ENCODE data around the gene IFT25.
"Not testable (repeated sequence)": the region's sequence is repeated elsewhere in the genome, so short reads cannot be mapped to it uniquely, and the experiment has no call there.

Gene IFT25

DNA sequence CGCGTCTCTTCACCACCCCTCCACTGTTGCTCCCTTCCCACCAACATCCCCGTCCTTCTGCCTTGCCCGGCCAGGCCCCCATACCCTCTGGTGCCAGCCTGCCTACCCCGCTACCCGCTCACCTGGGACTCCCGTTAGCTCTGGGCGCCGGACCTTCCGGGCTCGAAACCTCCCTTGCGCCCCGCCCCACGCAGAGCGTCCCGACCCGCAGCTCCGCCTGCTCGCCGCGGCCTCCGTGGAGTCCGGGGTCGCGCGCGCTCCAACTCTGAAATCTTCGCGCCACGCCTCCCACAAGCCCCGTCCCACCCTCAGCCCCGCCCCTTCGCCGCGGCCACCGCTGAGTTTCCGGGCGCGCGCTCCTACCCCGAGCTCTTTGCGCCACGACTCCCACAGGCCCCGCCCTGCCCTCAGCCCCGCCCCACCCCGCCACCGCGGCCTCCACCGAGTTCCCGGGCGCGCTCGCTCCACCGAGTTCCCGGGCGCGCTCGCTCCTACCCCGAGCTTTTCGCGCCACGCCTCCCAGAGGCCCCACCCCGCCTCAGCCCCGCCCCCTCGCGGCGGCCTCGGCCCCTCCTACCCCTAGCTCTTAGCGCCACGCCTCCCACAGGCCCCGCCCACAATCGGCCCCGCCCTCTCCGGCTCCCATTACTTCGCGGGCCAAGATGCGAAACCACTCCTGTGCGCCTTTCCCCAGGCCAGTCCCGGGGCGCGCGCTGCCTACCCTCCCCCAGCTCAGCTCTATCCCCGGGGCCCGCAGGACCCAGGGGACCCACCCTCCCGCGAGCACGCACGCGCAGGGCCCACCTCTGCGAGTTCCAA lies at the start of gene IFT25:
Gene IFT25, minus strand, starts transcription at position 267 of the 819 bp plus-strand sequence. CDS start 5,617 bp downstream, outside the sequence.
- DNase-seq = peak; percentile 99

DNA sequence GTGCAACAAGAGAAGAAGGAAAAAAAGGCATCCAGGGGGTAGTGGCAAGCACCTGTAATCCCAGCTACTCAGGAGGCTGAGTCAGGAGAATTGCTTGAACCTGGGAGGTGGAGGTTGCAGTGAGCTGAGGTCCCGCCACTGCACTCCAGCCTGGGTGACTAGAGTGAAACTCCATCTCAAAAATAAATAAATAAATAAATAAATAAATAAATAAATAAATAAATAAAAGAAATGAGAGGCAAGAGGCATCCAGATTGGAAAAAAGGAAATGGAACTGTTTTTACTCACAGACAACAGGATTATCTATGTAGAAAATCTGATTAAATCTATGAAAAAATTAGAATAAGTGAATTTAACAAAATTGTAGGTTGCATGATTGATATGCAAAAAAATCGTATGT lies 49.0 kb upstream of the IFT25 start:
- not testable (repeated sequence) for DNase-seq

DNA sequence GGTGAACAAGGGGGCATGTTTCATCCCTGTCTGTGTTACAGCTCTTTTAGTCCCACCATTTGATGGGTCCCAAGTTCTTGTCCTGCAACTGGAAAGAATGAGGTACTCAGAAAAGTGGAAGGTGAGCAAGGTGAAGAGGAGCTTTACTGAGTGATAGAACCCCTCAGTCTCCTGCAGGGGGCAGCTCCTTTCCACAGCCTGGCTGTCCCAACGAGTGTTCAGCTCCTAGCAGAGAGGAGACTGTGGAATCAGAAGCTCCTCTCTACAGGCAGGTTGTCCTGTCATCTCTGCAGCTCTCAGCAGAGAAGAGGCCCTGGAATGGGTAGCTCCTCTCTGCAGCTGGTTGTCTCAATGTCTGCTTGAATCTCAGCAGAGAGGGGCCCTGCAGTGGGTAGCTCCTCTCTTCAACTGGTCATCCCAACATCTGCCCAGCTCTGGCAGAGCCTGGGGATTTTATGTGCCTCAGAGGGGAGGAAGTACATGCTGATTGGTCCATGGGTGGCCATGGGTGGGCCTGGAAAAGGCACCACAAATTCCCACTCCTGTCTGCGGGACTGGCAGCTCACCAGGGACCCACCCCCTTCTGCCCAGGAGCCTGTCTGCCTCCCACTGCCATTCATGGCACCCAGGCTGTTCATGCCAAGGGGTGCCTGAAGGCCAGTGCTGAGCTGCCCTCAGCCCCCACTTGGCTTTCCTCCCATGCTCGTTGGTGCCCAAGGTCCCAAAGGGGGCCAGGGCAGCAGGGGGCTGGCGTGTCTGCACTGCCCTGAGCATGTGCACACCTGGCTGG lies 46.8 kb upstream of the IFT25 start:
- no peak for DNase-seq

DNA sequence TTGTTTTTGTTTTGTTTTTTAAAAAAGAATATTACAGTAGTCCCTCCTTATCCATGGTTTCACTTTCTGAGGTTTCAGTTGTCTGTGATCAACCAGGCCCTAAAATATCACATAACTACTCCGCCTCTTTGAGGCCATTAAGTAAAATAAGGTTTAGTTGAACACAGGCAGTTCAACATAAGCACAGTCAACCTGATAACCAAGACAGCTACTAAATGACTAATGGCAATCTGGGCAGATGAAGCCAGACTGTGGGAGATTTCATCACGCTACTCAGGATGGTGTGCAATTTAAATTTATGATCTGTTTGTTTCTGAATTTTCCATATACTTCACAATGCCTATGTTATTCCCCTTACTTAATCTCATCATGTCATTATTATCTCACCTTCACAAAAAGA lies 42.4 kb upstream of the IFT25 start:
- no peak for DNase-seq

DNA sequence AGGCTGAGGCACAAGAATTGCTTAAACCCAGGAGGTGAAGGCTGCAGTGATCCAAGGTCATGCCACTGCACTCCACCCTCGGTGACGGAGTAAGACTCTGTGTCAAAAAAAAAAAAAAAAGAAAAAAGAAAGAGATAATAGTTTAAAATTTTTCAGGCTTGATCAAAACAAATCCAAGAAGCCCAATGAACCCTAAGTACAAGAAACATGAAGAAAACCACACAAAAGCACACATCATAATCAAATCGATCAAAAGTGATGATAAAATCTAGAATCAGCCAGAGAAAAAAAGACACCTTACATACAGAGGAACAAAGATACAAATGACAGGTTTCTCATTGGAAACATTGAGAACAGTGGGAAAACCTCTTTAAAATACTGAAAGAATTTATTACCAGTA lies 41.0 kb upstream of the IFT25 start:
- DNase-seq = no peak

DNA sequence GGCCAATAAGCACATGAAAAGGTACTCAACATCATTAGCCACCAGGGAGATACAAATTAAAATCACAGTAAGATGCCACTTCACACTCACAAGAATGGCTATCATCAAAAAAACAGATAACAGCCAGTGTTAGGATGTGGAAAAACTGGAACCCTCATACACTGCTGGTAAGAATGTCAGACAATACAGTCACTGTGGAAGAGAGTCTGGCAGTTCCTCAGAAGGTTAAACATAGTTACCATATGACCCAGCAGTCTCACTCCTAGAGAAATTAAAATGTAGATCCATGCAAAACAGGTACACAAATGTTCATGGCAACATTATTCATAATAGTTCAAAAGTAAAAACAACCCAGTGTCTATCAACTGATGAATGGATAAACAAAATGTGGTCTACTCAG lies 39.2 kb upstream of the IFT25 start:
- DNase-seq = no peak

DNA sequence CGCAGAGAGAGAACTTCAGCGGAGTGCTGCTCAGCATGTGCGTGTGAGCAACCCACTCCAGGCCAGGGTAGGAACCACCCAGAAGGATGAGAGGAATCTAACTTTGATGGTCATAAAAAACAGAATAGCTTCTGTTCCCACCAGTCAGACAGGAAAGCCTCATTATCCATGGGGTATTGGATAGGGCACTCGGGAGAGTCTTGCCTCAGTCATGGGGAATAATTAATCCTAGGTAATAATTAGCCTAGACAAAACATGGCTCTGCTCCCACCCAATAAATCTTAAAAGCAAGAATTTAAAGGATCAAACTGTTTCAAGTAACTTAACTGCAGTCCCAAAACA lies 37.2 kb upstream of the IFT25 start:
- no peak for DNase-seq

DNA sequence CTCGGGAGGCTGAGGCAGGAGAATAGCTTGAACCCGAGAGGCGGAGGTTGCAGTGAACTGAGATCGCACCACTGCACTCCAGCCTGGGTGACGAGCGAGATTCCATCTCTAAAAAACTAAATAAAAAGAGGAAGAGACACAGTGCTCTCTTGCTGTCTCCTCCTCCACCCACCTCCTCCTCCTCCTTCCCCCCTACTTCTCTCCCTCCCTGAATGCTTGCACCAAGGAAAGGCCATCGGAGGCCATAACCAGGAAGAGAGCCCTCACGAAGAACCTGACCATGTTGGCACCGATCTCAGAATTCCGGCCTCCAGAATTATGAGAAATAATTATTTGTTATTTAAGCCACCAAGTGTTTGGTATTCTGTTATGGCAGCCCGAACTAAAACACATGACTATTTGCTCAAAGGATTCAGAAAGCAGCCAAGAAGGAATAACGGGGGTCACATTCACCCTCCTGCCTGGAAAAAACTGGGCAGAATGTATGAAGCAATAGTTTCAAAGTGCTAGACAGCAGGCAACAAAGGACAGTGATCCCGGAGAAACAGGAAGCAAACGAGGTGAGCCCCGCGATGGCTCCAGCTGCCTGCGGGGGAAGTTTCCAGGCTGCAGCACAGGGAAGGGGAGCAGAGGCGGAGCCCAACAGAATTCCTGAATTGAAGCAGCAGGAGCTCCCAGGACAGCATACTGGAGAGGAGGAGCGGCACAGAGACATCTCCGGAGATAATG lies 36.7 kb upstream of the IFT25 start:
- DNase-seq = no peak

DNA sequence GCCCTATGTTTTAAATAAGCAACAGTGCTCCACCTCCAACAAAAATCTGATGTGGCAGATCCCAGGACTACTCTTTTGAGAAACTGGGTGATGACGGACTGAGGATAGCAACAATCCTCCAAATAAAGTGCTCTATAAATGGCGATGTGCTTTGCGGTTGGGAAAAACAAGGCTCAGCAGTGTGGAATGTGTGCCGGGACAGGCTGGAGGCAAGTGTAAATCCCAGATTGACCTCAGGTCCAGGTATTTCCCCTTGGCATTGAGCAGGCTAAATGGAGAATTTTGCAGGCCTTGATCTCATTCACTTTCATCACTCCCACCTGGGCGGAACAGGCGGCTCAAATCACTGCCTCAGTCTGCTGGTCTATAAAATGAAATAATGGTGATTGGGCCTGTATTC lies 35.7 kb upstream of the IFT25 start:
- DNase-seq = no peak

DNA sequence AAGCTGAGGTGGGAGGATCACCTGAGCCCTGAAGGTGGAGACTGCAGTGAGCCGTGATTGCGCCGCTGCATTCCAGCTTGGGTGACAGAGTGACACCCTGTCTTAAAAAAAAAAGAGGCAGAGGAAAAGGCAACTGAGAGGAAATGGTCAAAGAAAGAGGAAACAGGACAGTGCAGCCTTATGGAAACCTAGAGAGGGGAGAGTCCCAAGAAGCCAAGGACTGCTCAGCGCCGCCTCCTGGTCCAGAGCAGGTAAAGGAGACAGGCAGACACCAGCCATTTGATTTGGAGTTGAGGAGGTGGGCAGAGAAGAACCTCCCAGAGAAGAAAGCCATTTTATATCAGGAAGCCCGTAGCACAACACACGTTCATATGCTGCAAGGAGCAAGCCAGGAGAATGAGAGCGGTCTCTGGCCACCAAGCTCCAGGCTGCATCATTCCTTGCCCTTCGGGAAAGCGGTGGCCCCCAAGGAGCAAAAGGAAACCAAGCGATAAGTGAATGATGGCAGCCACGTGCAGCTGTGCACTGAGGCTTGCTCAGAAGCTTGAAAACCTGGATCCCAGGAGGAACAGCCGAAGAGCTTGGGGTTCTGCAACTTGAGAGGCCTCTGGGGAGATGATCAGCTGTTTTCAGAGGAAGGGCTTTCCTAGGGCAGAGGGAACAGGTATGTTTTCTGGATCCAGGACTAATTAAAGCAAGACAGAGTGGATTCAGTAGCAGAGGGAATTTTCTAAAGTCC lies 34.4 kb upstream of the IFT25 start:
- no peak for DNase-seq

DNA sequence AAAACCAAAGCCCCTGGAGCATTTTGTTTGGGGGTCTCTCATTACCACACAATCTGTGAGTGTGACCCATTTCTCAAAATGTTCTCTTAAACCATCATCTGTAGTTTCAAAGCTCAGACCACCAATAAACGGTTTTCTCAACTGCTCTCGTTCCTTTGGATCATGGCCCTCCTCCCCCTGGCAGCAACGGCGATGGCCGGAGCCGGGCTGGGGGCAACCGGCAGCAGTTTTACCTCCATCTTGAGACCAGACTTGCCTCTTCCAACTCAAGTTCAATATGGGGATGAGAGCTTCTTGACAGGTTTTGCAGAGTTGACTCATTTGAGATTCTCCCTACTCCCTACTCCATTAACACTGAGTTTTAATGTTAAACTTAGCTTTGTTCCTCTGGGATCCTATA lies 30.4 kb upstream of the IFT25 start:
- DNase-seq = no peak

DNA sequence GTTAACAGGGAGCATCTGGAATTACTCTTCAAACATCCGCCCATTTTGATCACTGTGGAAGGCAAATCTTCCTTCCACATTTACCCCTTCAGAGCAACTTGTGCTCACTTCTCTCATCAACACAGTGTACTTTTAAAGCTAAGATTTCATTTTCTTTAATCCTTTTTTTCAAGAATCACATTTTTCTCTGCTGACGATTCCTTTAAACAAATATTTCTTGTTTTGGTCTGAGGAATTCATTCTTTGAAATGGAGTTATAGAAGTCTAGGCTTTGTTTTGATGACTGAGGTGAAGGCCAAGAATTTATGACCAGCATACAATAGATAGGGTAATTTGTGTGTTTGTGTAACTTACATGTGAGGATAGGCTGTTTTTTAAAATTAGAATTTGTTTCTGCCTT lies 26.2 kb upstream of the IFT25 start:
- DNase-seq = no peak

DNA sequence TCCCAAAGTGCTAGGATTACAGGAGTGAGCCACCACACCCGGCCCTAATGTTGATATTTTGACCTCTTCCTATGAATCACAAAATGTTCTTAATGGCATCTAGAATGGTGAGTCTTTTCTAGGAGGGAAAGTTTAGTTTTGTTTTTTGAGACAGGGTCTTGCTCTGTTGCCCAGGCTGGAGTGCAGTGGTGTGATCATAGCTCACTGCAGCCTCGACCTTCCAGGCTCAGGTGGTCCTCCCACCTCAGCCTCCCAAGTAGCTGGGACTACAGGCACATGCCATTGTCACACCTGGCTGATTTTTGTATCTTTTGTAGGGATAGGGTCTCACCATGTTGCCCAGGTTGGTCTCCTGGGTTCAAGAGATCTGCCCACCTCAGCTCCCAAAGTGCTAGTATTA lies 23.8 kb upstream of the IFT25 start:
- not testable (repeated sequence) for DNase-seq

DNA sequence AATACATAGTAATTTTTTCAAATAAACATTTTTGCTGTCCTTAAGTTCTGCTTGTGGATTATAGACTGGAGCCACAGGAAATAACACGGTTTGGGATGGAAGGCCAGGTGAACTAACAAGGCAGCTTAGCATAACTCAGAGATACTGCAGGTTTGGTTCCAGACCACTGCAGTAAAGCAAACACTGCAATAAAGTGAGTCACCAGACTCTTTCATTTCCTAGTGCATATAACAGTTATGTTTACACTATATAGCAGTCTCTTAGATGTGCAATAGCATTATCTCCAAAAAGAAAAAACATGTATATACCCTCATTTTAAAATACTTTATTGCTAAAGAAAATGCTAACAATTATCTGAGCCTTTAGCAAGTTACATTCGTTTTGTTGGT lies 22.6 kb upstream of the IFT25 start:
- DNase-seq = no peak

DNA sequence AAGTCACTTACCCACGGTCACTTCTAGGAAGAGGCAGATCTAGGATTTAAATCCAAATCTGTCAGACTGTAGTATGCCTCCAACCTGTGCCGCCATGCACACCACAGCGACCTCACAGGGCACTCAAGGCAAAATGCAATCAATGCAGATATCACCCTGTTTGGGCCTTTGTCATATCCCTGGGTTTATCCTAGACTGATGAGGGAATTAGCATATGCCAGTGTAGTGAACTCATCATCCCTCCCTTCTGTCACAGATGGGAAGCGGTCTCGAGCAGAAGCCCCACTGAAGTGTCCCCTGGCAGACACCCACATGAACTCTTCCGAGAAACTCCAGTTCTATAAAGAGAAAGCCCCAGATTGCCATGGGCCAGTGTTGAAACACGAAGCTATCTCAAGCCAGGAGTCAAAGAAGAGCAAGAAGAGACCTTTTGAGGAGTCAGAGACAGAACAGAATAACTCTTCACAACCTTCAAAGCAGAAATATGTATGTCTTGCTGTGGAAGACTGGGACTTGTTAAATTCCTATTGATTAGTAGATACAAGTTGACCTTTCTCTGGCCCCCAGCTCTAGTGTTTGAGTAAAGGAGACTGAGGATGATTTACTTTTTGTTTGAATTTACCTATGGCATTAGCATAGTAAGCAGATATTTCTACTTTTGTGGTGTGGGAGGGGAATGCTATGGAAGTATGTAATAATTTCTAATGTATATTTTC lies 22.1 kb upstream of the IFT25 start:
- DNase-seq = no peak

DNA sequence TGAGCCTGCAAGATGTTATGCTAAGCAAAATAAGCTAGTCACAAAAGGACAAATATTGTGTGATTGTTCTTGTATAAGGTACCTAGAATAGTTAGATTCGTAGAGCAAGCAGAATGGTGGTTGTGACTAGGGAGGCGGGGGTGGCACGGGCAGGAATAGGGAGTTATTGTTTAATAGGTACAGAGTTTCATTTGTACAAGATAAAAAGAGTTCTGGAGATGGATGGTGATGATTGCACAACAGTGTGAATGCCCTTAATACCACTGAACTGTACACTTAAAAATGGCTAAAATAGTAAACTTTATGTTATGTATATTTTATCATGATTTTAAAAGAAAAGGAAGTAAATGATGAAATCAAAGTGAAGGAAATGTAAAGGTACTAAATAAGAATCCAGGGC lies 21.3 kb upstream of the IFT25 start:
- no peak for DNase-seq

DNA sequence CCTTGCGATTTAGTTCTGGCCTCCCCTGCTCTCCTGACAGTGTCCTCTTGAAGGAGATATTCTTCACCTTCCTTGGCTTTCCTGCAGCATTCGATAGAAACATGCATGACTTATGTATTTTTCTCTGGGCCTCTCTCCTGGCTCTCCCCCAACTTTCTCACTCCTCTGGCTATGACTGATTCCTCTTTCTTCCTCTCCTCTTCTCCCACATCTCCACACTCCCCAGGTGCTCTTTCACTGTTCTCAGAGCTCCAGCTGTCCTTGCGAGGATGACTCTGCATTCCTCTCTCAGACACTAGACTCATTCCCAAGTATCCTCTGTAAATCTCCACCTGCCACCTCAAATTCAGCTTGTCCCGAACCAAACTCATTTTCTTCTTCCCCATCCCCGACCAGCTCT lies 18.6 kb upstream of the IFT25 start:
- DNase-seq = no peak

DNA sequence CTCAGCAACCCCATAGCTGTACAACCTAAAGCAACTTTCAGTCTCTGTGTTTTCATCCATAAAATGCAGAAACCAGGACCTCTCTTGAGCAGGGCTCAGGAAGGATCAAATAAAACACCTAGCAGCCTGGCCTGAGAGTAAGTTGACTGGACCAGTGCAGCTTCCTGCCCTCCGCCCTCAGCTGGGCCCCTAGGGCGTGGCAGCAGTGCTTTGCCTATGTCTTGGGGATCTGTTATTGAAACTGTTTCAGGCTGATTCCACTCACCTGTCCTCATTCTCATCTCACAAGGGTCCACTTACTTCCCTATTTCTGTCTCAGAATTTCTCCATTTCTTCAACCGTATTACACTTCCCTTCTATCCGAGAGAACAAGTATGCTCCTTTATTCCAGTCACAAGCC lies 18.0 kb upstream of the IFT25 start:
- DNase-seq = no peak

DNA sequence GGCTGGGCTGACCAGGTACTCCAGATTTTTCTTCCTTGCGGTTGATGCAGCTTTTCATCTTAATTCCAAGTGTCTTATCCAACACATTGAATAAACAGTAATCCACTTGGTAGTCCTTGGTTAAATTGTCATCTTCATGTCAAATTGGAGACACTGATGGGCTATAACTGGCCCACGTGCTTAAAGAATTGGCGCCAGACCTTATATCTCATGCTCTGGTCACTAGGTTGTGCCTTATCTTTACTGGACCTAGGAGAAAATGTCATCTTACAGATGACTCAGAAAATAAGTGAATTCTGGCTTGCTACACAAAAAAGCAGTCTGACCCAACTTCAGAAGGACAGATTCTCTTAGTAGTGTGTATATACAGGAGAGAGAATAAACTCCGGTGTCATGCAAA lies 16.9 kb upstream of the IFT25 start:
- no peak for DNase-seq

DNA sequence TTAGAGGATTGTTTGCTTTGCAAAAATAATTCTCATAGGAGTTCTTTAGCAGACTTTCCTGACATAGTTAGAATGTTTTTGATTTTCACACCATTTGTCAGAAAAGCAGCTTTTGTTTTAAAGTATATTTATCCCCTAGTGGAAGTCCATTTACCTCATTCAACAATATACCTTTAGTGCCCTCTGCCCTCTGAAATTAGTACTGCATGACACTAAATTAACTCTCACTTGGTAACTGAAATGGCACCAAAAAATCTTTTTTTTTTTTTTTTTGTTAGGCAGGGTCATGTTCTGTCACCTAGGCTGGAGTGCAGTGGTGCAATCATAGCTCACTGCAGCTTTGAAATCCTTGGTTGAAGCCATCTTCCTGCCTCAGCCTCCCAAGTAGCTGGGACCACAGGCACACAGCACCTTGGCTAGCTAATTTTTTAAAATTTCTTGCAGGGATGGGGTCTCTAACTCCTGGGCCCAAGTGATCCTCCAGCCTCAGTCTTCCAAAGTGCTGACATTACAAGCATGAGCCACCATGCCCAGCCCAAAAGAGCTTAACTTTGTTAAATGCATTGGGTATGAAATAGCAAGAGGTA lies 14.3 kb upstream of the IFT25 start:
- DNase-seq = no peak

DNA sequence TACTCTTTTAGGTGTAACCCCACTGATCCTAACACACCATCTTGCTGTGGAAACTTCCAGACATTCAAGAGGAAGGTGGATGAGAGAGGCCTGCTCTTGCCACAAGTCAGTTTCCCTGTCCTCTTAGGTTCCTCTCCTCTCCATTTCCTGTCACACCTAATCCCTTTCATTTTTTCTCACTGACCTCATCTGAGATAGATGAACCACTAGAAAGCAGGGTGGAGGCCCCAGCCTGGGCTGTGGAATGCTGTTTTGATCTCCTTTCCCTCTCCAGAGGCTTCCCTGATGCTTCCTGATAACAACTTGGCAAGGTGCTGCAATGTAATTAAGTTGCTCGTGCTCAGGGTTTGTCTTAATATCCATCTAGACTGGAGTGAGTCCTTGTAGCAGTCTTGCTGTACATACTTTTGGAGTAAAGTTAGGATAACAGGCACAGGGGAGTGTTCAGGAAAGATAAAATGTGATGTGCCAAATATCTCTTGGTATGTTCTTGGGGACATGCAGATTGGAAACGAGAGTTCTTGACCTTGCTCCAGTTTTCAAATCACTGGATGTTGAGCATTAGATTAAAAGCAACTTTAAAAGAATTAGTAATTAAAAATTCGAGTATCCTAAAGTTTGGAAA lies 11.8 kb upstream of the IFT25 start:
- DNase-seq = no peak
